Caco-2 (cell line): ENCODE data around the gene CAMKK2. TPM values are rescaled to one million over a fixed set of nuclear protein-coding genes. Genes with fewer than 3 reads are reported as not detected.

ENCODE experiments used
- BruUV-seq: library from RNA; stranded (reverse); fragments of 400-500 nt; replicated peaks from 2 replicates; lab custom pipeline; 2021; lab: Mats Ljungman, UMichigan
- CTCF ChIA-PET: fragments of 300-600 bp; sonication (Branson Sonifier 250); formaldehyde crosslinking; loops from one replicate; lab custom pipeline; 2022; ENCODE audit warnings: antibody characterized with exemption; lab: Charles Lee
- POLR2A ChIA-PET: fragments of 300-600 bp; sonication (Branson Sonifier 250); formaldehyde crosslinking; loops from one replicate; lab custom pipeline; 2022; ENCODE audit warnings: antibody characterized with exemption; lab: Charles Lee
- DNase-seq, 2 experiments: peaks; one replicate each; pipeline versions ENCODE4 v3.0.0 to v3.0.0-alpha.2; 2020 to 2022
- H3K27me3 ChIP-seq: replicated peaks from 2 replicates; pipeline ENCODE4 v1.6.0; 2011; ENCODE audit warnings: low read length; ENCODE audit not compliant: control insufficient read depth, insufficient read depth
- H3K36me3 ChIP-seq: 2 replicates; pipeline ENCODE4 v1.5.1; 2011; ENCODE audit warnings: low read length; ENCODE audit not compliant: control insufficient read depth, insufficient read depth
- H3K4me1 ChIP-seq: fragments of 250-450 bp; sonication (Bioruptor Pico); 2 replicates; pipeline ENCODE4 v1.5.1; 2020; ENCODE audit warnings: mild to moderate bottlenecking
- H3K4me3 ChIP-seq: 2 replicates; pipeline ENCODE4 v1.5.1; 2011; ENCODE audit warnings: low read depth, mild to moderate bottlenecking, control low read depth, low read length
- H3K9me3 ChIP-seq: fragments of 250-450 bp; sonication (Bioruptor Pico); 2 replicates; pipeline ENCODE4 v1.5.1; 2020; ENCODE audit warnings: mild to moderate bottlenecking, moderate library complexity
- H3K27ac Mint-ChIP-seq: one replicate; pipeline ENCODE4 v1.8.0; 2022; ENCODE audit warnings: mixed read lengths; ENCODE audit not compliant: unreplicated experiment
- H3K27me3 Mint-ChIP-seq: one replicate; pipeline ENCODE4 v1.8.0; 2022; ENCODE audit warnings: mixed read lengths; ENCODE audit not compliant: insufficient read depth, unreplicated experiment
- H3K36me3 Mint-ChIP-seq: one replicate; pipeline ENCODE4 v1.8.0; 2022; ENCODE audit warnings: mild to moderate bottlenecking, mixed read lengths; ENCODE audit not compliant: insufficient read depth, unreplicated experiment
- H3K4me1 Mint-ChIP-seq: one replicate; pipeline ENCODE4 v1.8.0; 2022; ENCODE audit warnings: low read depth, mixed read lengths; ENCODE audit not compliant: unreplicated experiment
- H3K4me3 Mint-ChIP-seq: one replicate; pipeline ENCODE4 v1.8.0; 2022; ENCODE audit warnings: mild to moderate bottlenecking, moderate library complexity, mixed read lengths; ENCODE audit not compliant: unreplicated experiment
- H3K9me3 Mint-ChIP-seq: one replicate; pipeline ENCODE4 v1.8.0; 2022; ENCODE audit warnings: mixed read lengths; ENCODE audit not compliant: unreplicated experiment
- CTCF ChIP-seq, 2 experiments: fragments of 200-600 bp in 1 of 2; IDR thresholded peaks; 1 replicate in 1 of 2; 2 replicates in 1 of 2; pipeline versions ENCODE4 v1.5.1 to v1.8.0; 2011 to 2022; ENCODE audit warnings: antibody characterized with exemption in 1 of 2, control low read depth in 1 of 2, inconsistent platforms in 1 of 2, low read depth in 1 of 2, low read length in 1 of 2, mild to moderate bottlenecking in 1 of 2, moderate library complexity in 1 of 2; ENCODE audit not compliant: insufficient read depth in 1 of 2, severe bottlenecking in 1 of 2, unreplicated experiment in 1 of 2
- intact Hi-C: fragments of 100-400 bp; cut with micrococcal nuclease; formaldehyde crosslinking; loops from one replicate; pipeline ENCODE4 v1.10.0; 2022; ENCODE audit not compliant: unreplicated experiment
- total RNA-seq: library from RNA; stranded (reverse); gene quantifications from 2 replicates; pipeline ENCODE4 v1.2.3, GENCODE V29; 2022

Gene CAMKK2
- total RNA-seq, 1 experiment from 2014 or later = 31.0 TPM

- Mint-ChIP-seq H3K27me3 (no peaks in the 10 kb centered on the region), H3K27ac (no peak overlapping the region), H3K9me3 (no peaks in the 10 kb centered on the region), H3K4me1 (no peaks in the 10 kb centered on the region), H3K4me3 (no peak overlapping the region), H3K36me3 (peaks cover 32% of the 10 kb centered on the region)
- no TSS peak for BruUV-seq
- Histone ChIP-seq H3K4me1 (no peaks in the 10 kb centered on the region), H3K36me3 (no peaks in the 10 kb centered on the region; the same call in none of the 2 replicates), H3K9me3 (no peaks in the 10 kb centered on the region), H3K27me3 (no peaks in the 10 kb centered on the region), H3K4me3 (no peak overlapping the region)
- no peak for TF ChIP-seq CTCF (IDR thresholded peaks at IDR 0.05; ENCODE audit: insufficient read depth in 1 of 2, low read depth in 1 of 2, low read length in 1 of 2, severe bottlenecking in 1 of 2, unreplicated experiment in 1 of 2)
- ChIA-PET POLR2A (interaction anchor here (0.6 kb wide), 1 partner anchor 29 kb away, joined by 5 read pairs; the partner anchor contains the start of gene CAMKK2), CTCF (no interaction called here)
- DNase-seq = no peak
- intact Hi-C loops = no loop called here
Observed at GRCh38 chr12:121267822-121268221, 28.7 kb downstream of the CAMKK2 start.

- Mint-ChIP-seq H3K27me3 (no peaks in the 10 kb centered on the region), H3K4me1 (no peaks in the 10 kb centered on the region), H3K27ac (no peak overlapping the region), H3K36me3 (peaks cover 35% of the 10 kb centered on the region), H3K4me3 (no peak overlapping the region), H3K9me3 (no peaks in the 10 kb centered on the region)
- Histone ChIP-seq H3K27me3 (no peaks in the 10 kb centered on the region), H3K9me3 (no peaks in the 10 kb centered on the region), H3K4me3 (no peak overlapping the region), H3K36me3 (no peaks in the 10 kb centered on the region; the same call in none of the 2 replicates), H3K4me1 (no peaks in the 10 kb centered on the region)
- intact Hi-C loops = no loop called here
- BruUV-seq = no TSS peak
- CTCF ChIA-PET = no interaction called here
- DNase-seq = no peak
- TF ChIP-seq CTCF (IDR thresholded peaks at IDR 0.05; ENCODE audit: insufficient read depth in 1 of 2, low read depth in 1 of 2, low read length in 1 of 2, severe bottlenecking in 1 of 2, unreplicated experiment in 1 of 2) = no peak
- POLR2A ChIA-PET = no interaction called here
Observed at GRCh38 chr12:121264951-121265515, 31.5 kb downstream of the CAMKK2 start.

GRCh38 chr12:121264135-121264534 lies 32.4 kb downstream of the CAMKK2 start:
- intact Hi-C loops = no loop called here
- TF ChIP-seq CTCF (IDR thresholded peaks at IDR 0.05; ENCODE audit: insufficient read depth in 1 of 2, low read depth in 1 of 2, low read length in 1 of 2, severe bottlenecking in 1 of 2, unreplicated experiment in 1 of 2) = no peak
- BruUV-seq = no TSS peak
- no peaks in the 10 kb centered on the region for H3K9me3 Mint-ChIP-seq
- no peak overlapping the region for H3K4me3 Mint-ChIP-seq
- ChIA-PET POLR2A (no interaction called here), CTCF (interaction anchor here (0.6 kb wide), 1 partner anchor 179 kb away, joined by 5 read pairs; no protein-coding TSS in a partner anchor)
- no peaks in the 10 kb centered on the region for H3K27me3 ChIP-seq
- H3K36me3 ChIP-seq = no peaks in the 10 kb centered on the region; the same call in none of the 2 replicates
- no peak overlapping the region for H3K4me3 ChIP-seq
- no peaks in the 10 kb centered on the region for H3K4me1 ChIP-seq
- H3K27me3 Mint-ChIP-seq = no peaks in the 10 kb centered on the region
- DNase-seq = no peak
- peaks cover 28% of the 10 kb centered on the region for H3K36me3 Mint-ChIP-seq
- no peaks in the 10 kb centered on the region for H3K9me3 ChIP-seq
- H3K4me1 Mint-ChIP-seq = no peaks in the 10 kb centered on the region
- no peak overlapping the region for H3K27ac Mint-ChIP-seq
